SK-N-SH (cell line): ENCODE measurements around the gene POLR2B. TPM values are rescaled to one million over a fixed set of nuclear protein-coding genes. Genes with fewer than 3 reads are reported as not detected.

ENCODE experiments used
- CTCF ChIA-PET: fragments of 300-600, 350-600 bp; formaldehyde crosslinking; extraction: SDS; loops from one replicate; lab custom pipeline; 2021; lab: Yijun Ruan, JAX
- POLR2A ChIA-PET: fragments of 350-600 bp; sonication (Branson Sonifier 250); formaldehyde crosslinking; extraction: SDS; loops from one replicate; lab custom pipeline; 2020; ENCODE audit warnings: antibody characterized with exemption, inconsistent platforms; lab: Yijun Ruan, JAX
- DNase-seq: peaks from one replicate; pipeline ENCODE4 v3.0.0; 2012
- H2AFZ ChIP-seq: fragments of 200-600 bp; sonication (generic); 2 replicates; pipeline ENCODE4 v1.8.1; 2016; ENCODE audit warnings: antibody characterized with exemption, mild to moderate bottlenecking, low read depth
- H3F3A ChIP-seq: fragments of 200-600 bp; sonication (generic); replicated peaks from 2 replicates; pipeline ENCODE3; 2016; ENCODE audit warnings: antibody characterized with exemption, mild to moderate bottlenecking; ENCODE audit not compliant: insufficient read depth
- H3K27ac ChIP-seq, 2 experiments: fragments of 200-500 bp in 1 of 2; fragments of 200-600 bp in 1 of 2; sonication (Bioruptor generic) in 1 of 2; sonication (generic), shearing (Covaris generic) in 1 of 2; 2 replicates each; pipeline versions ENCODE4 v1.5.1 to v1.6.1; 2014 to 2016; ENCODE audit warnings: low read depth in 2 of 2, inconsistent platforms in 1 of 2, low read length in 1 of 2, mild to moderate bottlenecking in 1 of 2, mixed read lengths in 1 of 2
- H3K27me3 ChIP-seq: fragments of 200-600 bp; sonication (generic), shearing (Covaris generic); 2 replicates; pipeline ENCODE4 v1.6.1; 2016; ENCODE audit warnings: mixed run types; ENCODE audit not compliant: insufficient read depth
- H3K36me3 ChIP-seq, 2 experiments: fragments of 200-500 bp in 1 of 2; fragments of 200-600 bp in 1 of 2; sonication (Bioruptor generic) in 1 of 2; sonication (generic) in 1 of 2; replicated peaks in 1 of 2; 2 replicates each; pipeline versions ENCODE3 to v1.5.1; 2014 to 2016; ENCODE audit warnings: low read length in 1 of 2, mild to moderate bottlenecking in 1 of 2; ENCODE audit not compliant: insufficient read depth in 2 of 2, control insufficient read depth in 1 of 2
- H3K4me1 ChIP-seq, 2 experiments: fragments of 200-500 bp in 1 of 2; fragments of 200-600 bp in 1 of 2; sonication (Bioruptor generic) in 1 of 2; sonication (generic), shearing (Covaris generic) in 1 of 2; 2 replicates each; pipeline versions ENCODE4 v1.5.1 to v1.6.1; 2014 to 2016; ENCODE audit warnings: low read depth in 1 of 2, low read length in 1 of 2, mixed run types in 1 of 2; ENCODE audit not compliant: insufficient read depth in 2 of 2, control insufficient read depth in 1 of 2
- H3K4me2 ChIP-seq: fragments of 200-600 bp; sonication (generic), shearing (Covaris generic); 2 replicates; pipeline ENCODE4 v1.6.1; 2017; ENCODE audit warnings: mixed run types
- H3K4me3 ChIP-seq, 2 experiments: fragments of 200-500 bp in 1 of 2; fragments of 200-600 bp in 1 of 2; sonication (Bioruptor generic) in 1 of 2; sonication (generic), shearing (Covaris generic) in 1 of 2; 2 replicates each; pipeline versions ENCODE4 v1.5.1 to v1.8.1; 2014 to 2016; ENCODE audit warnings: low read depth in 2 of 2, inconsistent platforms in 1 of 2, low read length in 1 of 2, mild to moderate bottlenecking in 1 of 2, mixed read lengths in 1 of 2, moderate library complexity in 1 of 2
- H3K79me2 ChIP-seq: fragments of 200-600 bp; sonication (generic); 2 replicates; pipeline ENCODE4 v1.8.1; 2017; ENCODE audit warnings: mild to moderate bottlenecking; ENCODE audit not compliant: insufficient read depth
- H3K9ac ChIP-seq: fragments of 200-600 bp; sonication (generic); 2 replicates; pipeline ENCODE4 v1.6.1; 2017; ENCODE audit warnings: mixed run types
- H3K9me2 ChIP-seq: fragments of 200-600 bp; sonication (generic); 2 replicates; pipeline ENCODE4 v1.6.1; 2017; ENCODE audit warnings: mixed run types
- H3K9me3 ChIP-seq: fragments of 200-600 bp; sonication (generic); 2 replicates; pipeline ENCODE4 v1.6.1; 2017; ENCODE audit warnings: mixed run types, mild to moderate bottlenecking, moderate library complexity
- H4K20me1 ChIP-seq: fragments of 200-600 bp; sonication (generic); 2 replicates; pipeline ENCODE4 v1.6.1; 2017; ENCODE audit warnings: mild to moderate bottlenecking, mixed run types; ENCODE audit not compliant: insufficient read depth
- CHD2 ChIP-seq: fragments of 150-350 bp; IDR thresholded peaks from 2 replicates; pipeline ENCODE4 v1.6.1; 2018; ENCODE audit warnings: low read length; ENCODE audit not compliant: partially characterized antibody
- CTCF ChIP-seq: fragments of 200-600 bp; sonication (generic); IDR thresholded peaks from 2 replicates; pipeline ENCODE4 v1.6.1; 2017; ENCODE audit warnings: antibody characterized with exemption, mild to moderate bottlenecking, moderate library complexity
- ELF1 ChIP-seq: IDR thresholded peaks from 2 replicates; pipeline ENCODE4 v1.4.0; 2012
- EP300 ChIP-seq, 2 experiments: IDR thresholded peaks; 2 replicates each; pipeline versions ENCODE4 v1.4.0 to v1.6.1; 2012; ENCODE audit warnings: borderline replicate concordance in 1 of 2, low read depth in 1 of 2, low read length in 1 of 2
- EZH2phosphoT487 ChIP-seq: fragments of 200-600 bp; sonication (generic); IDR thresholded peaks from 2 replicates; pipeline ENCODE4 v1.6.1; 2017; ENCODE audit warnings: low read depth, mixed run types, mild to moderate bottlenecking, antibody characterized with exemption, moderate library complexity, borderline replicate concordance
- FOSL2 ChIP-seq: IDR thresholded peaks from 2 replicates; pipeline ENCODE4 v1.4.0; 2012; ENCODE audit warnings: low read depth, mild to moderate bottlenecking, moderate library complexity, borderline replicate concordance
- FOXJ3 ChIP-seq: sonication (generic); formaldehyde crosslinking; IDR thresholded peaks from 2 replicates; pipeline ENCODE4 v1.5.1; 2020; ENCODE audit warnings: mild to moderate bottlenecking, missing genetic modification reagents
- FOXM1 ChIP-seq: IDR thresholded peaks from 2 replicates; pipeline ENCODE4 v1.4.0; 2012; ENCODE audit warnings: low read depth, mild to moderate bottlenecking
- GABPA ChIP-seq: IDR thresholded peaks from 2 replicates; pipeline ENCODE4 v1.4.0; 2012; ENCODE audit warnings: low read depth, mild to moderate bottlenecking
- GATA2 ChIP-seq: sonication (generic); formaldehyde crosslinking; IDR thresholded peaks from 2 replicates; pipeline ENCODE4 v1.5.0; 2020; ENCODE audit warnings: mild to moderate bottlenecking, missing genetic modification reagents
- IRF3 ChIP-seq: fragments of 150-350 bp; IDR thresholded peaks from 2 replicates; pipeline ENCODE4 v1.6.1; 2016; ENCODE audit warnings: mild to moderate bottlenecking, low read depth, low read length
- JUND ChIP-seq: IDR thresholded peaks from 2 replicates; pipeline ENCODE4 v1.4.0; 2012
- MAX ChIP-seq: IDR thresholded peaks from 2 replicates; pipeline ENCODE4 v1.4.0; 2012; ENCODE audit warnings: low read depth
- MXI1 ChIP-seq: IDR thresholded peaks from 2 replicates; pipeline ENCODE4 v1.6.1; 2012; ENCODE audit warnings: mild to moderate bottlenecking, low read depth, low read length, improper control_type of control experiment
- NFIC ChIP-seq: IDR thresholded peaks from 2 replicates; pipeline ENCODE4 v1.4.0; 2012; ENCODE audit warnings: borderline replicate concordance
- NRF1 ChIP-seq: IDR thresholded peaks from 2 replicates; pipeline ENCODE4 v1.6.1; 2012; ENCODE audit warnings: low read depth, mild to moderate bottlenecking, low read length
- PBX3 ChIP-seq: IDR thresholded peaks from 2 replicates; pipeline ENCODE4; 2012
- POLR2AphosphoS5 ChIP-seq: IDR thresholded peaks from 2 replicates; pipeline ENCODE4 v1.6.1; 2012; ENCODE audit warnings: low read depth, low read length
- RCOR1 ChIP-seq: fragments of 150-350 bp; IDR thresholded peaks from 2 replicates; pipeline ENCODE4 v1.6.1; 2017; ENCODE audit warnings: antibody characterized with exemption, low read length
- RFX5 ChIP-seq: IDR thresholded peaks from 2 replicates; pipeline ENCODE4 v1.6.1; 2012; ENCODE audit warnings: mild to moderate bottlenecking, improper control_type of control experiment, low read length
- RXRA ChIP-seq: IDR thresholded peaks from 2 replicates; pipeline ENCODE4 v1.4.0; 2012; ENCODE audit warnings: low read depth, mild to moderate bottlenecking, borderline replicate concordance
- SIN3A ChIP-seq: IDR thresholded peaks from 2 replicates; pipeline ENCODE4 v1.6.1; 2012; ENCODE audit warnings: low read depth, mild to moderate bottlenecking, low read length, moderate library complexity, borderline replicate concordance
- SMC3 ChIP-seq: IDR thresholded peaks from 2 replicates; pipeline ENCODE4 v1.6.1; 2012; ENCODE audit warnings: low read depth, low read length, improper control_type of control experiment
- TAF1 ChIP-seq: IDR thresholded peaks from 2 replicates; pipeline ENCODE4 v1.6.1; 2012; ENCODE audit warnings: low read depth, mild to moderate bottlenecking, low read length, moderate library complexity, borderline replicate concordance
- TCF12 ChIP-seq: IDR thresholded peaks from 2 replicates; pipeline ENCODE4 v1.4.0; 2012
- TEAD4 ChIP-seq: IDR thresholded peaks from 2 replicates; pipeline ENCODE4 v1.4.0; 2012; ENCODE audit warnings: mild to moderate bottlenecking, borderline replicate concordance; ENCODE audit not compliant: insufficient read depth
- USF1 ChIP-seq: IDR thresholded peaks from 2 replicates; pipeline ENCODE4 v1.4.0; 2012; ENCODE audit warnings: low read depth, borderline replicate concordance
- USF2 ChIP-seq: fragments of 150-350 bp; IDR thresholded peaks from 2 replicates; pipeline ENCODE4 v1.6.1; 2017; ENCODE audit warnings: antibody characterized with exemption, low read length, low read depth, borderline replicate concordance
- YY1 ChIP-seq: IDR thresholded peaks from 2 replicates; pipeline ENCODE4 v1.4.0; 2012; ENCODE audit warnings: low read depth, mild to moderate bottlenecking
- WGBS: methylation state at CpG from one replicate; pipeline ENCODE4 v1.1.6; 2017; ENCODE audit warnings: low lambda C conversion rate; 5-methylcytosine and 5-hydroxymethylcytosine counted together
- polyA plus RNA-seq, 3 experiments: library from polyadenylated mRNA; depleted of rRNA; stranded (reverse); fragments of >200 nt; gene quantifications; 2 replicates each; pipeline ENCODE4 v1.2.3, GENCODE V29; 2012

Gene POLR2B
- polyA plus RNA-seq, 1 of the 3 experiments (the other 2 are of a cell fraction) = 58.5 TPM

GRCh38 chr4:56977321-56978012 lies 1.2 kb upstream of the POLR2B start, which contains the start of gene NOA1:
Gene NOA1 (minus strand): TSS chr4:56977606. CDS start chr4:56977585, 21 bp downstream.
- Histone ChIP-seq H3K4me1 (peaks cover 9 to 10% of the 10 kb centered on the region in 2 experiments), H3K4me3 (peak within 1 kb of the TSS; percentile 78 to 99), H3K4me2 (peak within 1 kb of the TSS; percentile 92), H3F3A (peaks cover 26% of the 10 kb centered on the region), H3K27ac (peak within 1 kb of the TSS; percentile 76 to 94), H4K20me1 (peaks cover 40% of the 10 kb centered on the region), H3K9me3 (0 out of 2 replicates have a peak, but pooled peaks cover 6% of the 10 kb centered on the region), H3K36me3 (peaks cover 19 to 29% of the 10 kb centered on the region in 2 experiments), H3K9ac (peak within 1 kb of the TSS; percentile 90), H2AFZ (peak within 1 kb of the TSS; percentile 97), H3K79me2 (peaks cover 90% of the 10 kb centered on the region), H3K9me2 (no peaks in the 10 kb centered on the region), H3K27me3 (no peaks in the 10 kb centered on the region)
- under 1% methylated on average over 17 of the region's 51 CpGs for WGBS
- DNase-seq = peak; percentile 95
- ChIA-PET CTCF (interaction anchor here (0.6 to 1.9 kb wide), 6 partner anchors 16 to 493 kb away, joined by 3 to 5 read pairs (median 4); no protein-coding TSS in a partner anchor), POLR2A (interaction anchor here (0.8 to 1.7 kb wide), 3 partner anchors 68 to 541 kb away, joined by 3 to 5 read pairs (median 3); partner anchors contain the start of genes PAICS and REST)
- no peak for TF ChIP-seq EZH2phosphoT487
- TF ChIP-seq FOXM1 = no peak
- 0 out of 2 replicates have a peak, but pooled peaks have one; percentile 28 for TF ChIP-seq FOXJ3 (CRISPR knock-in tag)
- TF ChIP-seq CTCF = no peak
- TF ChIP-seq SMC3 = no peak
- TF ChIP-seq MXI1 = peak; percentile 90
- no peak for TF ChIP-seq RFX5
- TF ChIP-seq NRF1 = peak; percentile 69
- peak; percentile 85 for TF ChIP-seq MAX
- no peak for TF ChIP-seq RXRA
- 0 out of 2 replicates have a peak, but pooled peaks have one; percentile 21 for TF ChIP-seq USF1
- no peak for TF ChIP-seq IRF3
- peak; percentile 84 for TF ChIP-seq ELF1
- TF ChIP-seq RCOR1 = no peak
- TF ChIP-seq EP300 (IDR thresholded peaks at IDR 0.05; ENCODE audit: borderline replicate concordance in 1 of 2, low read depth in 1 of 2, low read length in 1 of 2) = no peak
- peak; percentile 89; the same call in 1 of the 2 replicates for TF ChIP-seq POLR2AphosphoS5
- TF ChIP-seq GABPA = no peak
- no peak for TF ChIP-seq GATA2 (CRISPR knock-in tag)
- TF ChIP-seq NFIC = no peak
- TF ChIP-seq TCF12 = no peak
- no peak for TF ChIP-seq TEAD4
- TF ChIP-seq USF2 = no peak
- TF ChIP-seq JUND = no peak
- no peak for TF ChIP-seq YY1
- no peak for TF ChIP-seq FOSL2
- TF ChIP-seq CHD2 = peak; percentile 99
- no peak for TF ChIP-seq SIN3A
- peak; percentile 73 for TF ChIP-seq TAF1
- no peak for TF ChIP-seq PBX3
